Neural cell (in vitro differentiated cells): ENCODE measurements around the gene C10orf90. TPM values are rescaled to one million over a fixed set of nuclear protein-coding genes. Genes with fewer than 3 reads are reported as not detected.
"Not testable (repeated sequence)": the region's sequence is repeated elsewhere in the genome, so short reads cannot be mapped to it uniquely, and the experiment has no call there.

ENCODE experiments used
- H2AFZ ChIP-seq: fragments of 200-600, 300-800 bp; sonication (generic), shearing (Covaris generic); 2 replicates; pipeline ENCODE4 v1.6.0; 2014; ENCODE audit warnings: low read depth, mild to moderate bottlenecking, antibody characterized with exemption, low read length, moderate library complexity
- H3F3A ChIP-seq: fragments of 200-600 bp; shearing (Covaris generic); 2 replicates; pipeline ENCODE4 v1.6.1; 2016; ENCODE audit warnings: mild to moderate bottlenecking, moderate library complexity, mixed read lengths, antibody characterized with exemption, low read length; ENCODE audit not compliant: insufficient read depth, poor library complexity, severe bottlenecking
- H3K27ac ChIP-seq: fragments of 200-600, 300-800 bp; sonication (generic), shearing (Covaris generic); 2 replicates; pipeline ENCODE4 v1.5.1; 2014; ENCODE audit warnings: mild to moderate bottlenecking, low read length, moderate library complexity
- H3K27me3 ChIP-seq: fragments of 300-800, 200-600 bp; sonication (generic), shearing (Covaris generic); 2 replicates; pipeline ENCODE4 v1.6.0; 2014; ENCODE audit warnings: mild to moderate bottlenecking, low read depth, low read length, moderate library complexity; ENCODE audit not compliant: insufficient read depth
- H3K36me3 ChIP-seq: fragments of 300-800, 200-600 bp; sonication (generic), shearing (Covaris generic); 2 replicates; pipeline ENCODE4 v1.5.1; 2014; ENCODE audit warnings: mild to moderate bottlenecking, antibody characterized with exemption, low read length, moderate library complexity; ENCODE audit not compliant: insufficient read depth
- H3K4me2 ChIP-seq: fragments of 300-800, 200-600 bp; sonication (generic), shearing (Covaris generic); 2 replicates; pipeline ENCODE4 v1.6.0; 2014; ENCODE audit warnings: mild to moderate bottlenecking, low read length
- H3K4me3 ChIP-seq: fragments of 300-800, 200-600 bp; sonication (generic), shearing (Covaris generic); 2 replicates; pipeline ENCODE4 v1.5.1; 2014; ENCODE audit warnings: mild to moderate bottlenecking, low read length, moderate library complexity
- H3K79me2 ChIP-seq: fragments of 200-600 bp; shearing (Covaris generic); replicated peaks from 2 replicates; pipeline ENCODE4 v1.6.0; 2014; ENCODE audit warnings: mild to moderate bottlenecking, low read length, moderate library complexity; ENCODE audit not compliant: insufficient read depth
- H3K9ac ChIP-seq: fragments of 300-800, 200-600 bp; sonication (generic), shearing (Covaris generic); 2 replicates; pipeline ENCODE4 v1.6.1; 2016; ENCODE audit warnings: mild to moderate bottlenecking, low read length, mixed read lengths
- H3K9me2 ChIP-seq: fragments of 200-600 bp; shearing (Covaris generic); 2 replicates; pipeline ENCODE4 v1.6.1; 2016; ENCODE audit warnings: mild to moderate bottlenecking, low read length, mixed read lengths; ENCODE audit not compliant: insufficient read depth
- H3K9me3 ChIP-seq: fragments of 200-600, 300-800 bp; sonication (generic), shearing (Covaris generic); 2 replicates; pipeline ENCODE4 v1.6.1; 2016; ENCODE audit warnings: mild to moderate bottlenecking, mixed run types, low read length, moderate library complexity, mixed read lengths
- H4K20me1 ChIP-seq: fragments of 200-600 bp; shearing (Covaris generic); 2 replicates; pipeline ENCODE4 v1.6.1; 2016; ENCODE audit warnings: mild to moderate bottlenecking, mixed run types; ENCODE audit not compliant: insufficient read depth
- CTCF ChIP-seq: fragments of 450-650 bp; IDR thresholded peaks from 2 replicates; pipeline ENCODE4 v1.5.1; 2014; ENCODE audit warnings: antibody characterized with exemption, mild to moderate bottlenecking, moderate library complexity; ENCODE audit not compliant: poor library complexity, severe bottlenecking
- EP300 ChIP-seq: fragments of 450-650 bp; conservative IDR thresholded peaks from 2 replicates; pipeline ENCODE4 v1.6.1; 2014; ENCODE audit warnings: antibody characterized with exemption, mild to moderate bottlenecking, moderate library complexity; ENCODE audit not compliant: poor library complexity, severe bottlenecking
- EZH2 ChIP-seq: fragments of 200-600, 300-800 bp; shearing (Covaris generic), sonication (generic); IDR thresholded peaks from 2 replicates; pipeline ENCODE4 v1.6.1; 2014; ENCODE audit warnings: antibody characterized with exemption, low read length, borderline replicate concordance, mild to moderate bottlenecking; ENCODE audit not compliant: insufficient read depth, poor library complexity, severe bottlenecking
- MXI1 ChIP-seq: fragments of 450-650 bp; conservative IDR thresholded peaks from 2 replicates; pipeline ENCODE4 v1.6.1; 2014; ENCODE audit warnings: antibody characterized with exemption, mild to moderate bottlenecking; ENCODE audit not compliant: poor library complexity, severe bottlenecking
- POLR2AphosphoS5 ChIP-seq: IDR thresholded peaks from 2 replicates; pipeline ENCODE4 v1.6.1; 2012
- RAD21 ChIP-seq: fragments of 450-650 bp; conservative IDR thresholded peaks from 2 replicates; pipeline ENCODE4 v1.6.1; 2014; ENCODE audit warnings: antibody characterized with exemption, mild to moderate bottlenecking, moderate library complexity
- REST ChIP-seq: IDR thresholded peaks from 2 replicates; pipeline ENCODE4 v1.6.1; 2012; ENCODE audit warnings: borderline replicate concordance
- SMC3 ChIP-seq: fragments of 450-650 bp; conservative IDR thresholded peaks from 2 replicates; pipeline ENCODE4 v1.6.1; 2014; ENCODE audit warnings: antibody characterized with exemption, mild to moderate bottlenecking, moderate library complexity; ENCODE audit not compliant: poor library complexity
- TAF1 ChIP-seq: IDR thresholded peaks from 2 replicates; pipeline ENCODE4 v1.6.1; 2012; ENCODE audit warnings: low read depth
- polyA plus RNA-seq: library from polyadenylated mRNA; depleted of rRNA; stranded (reverse); fragments of >200 nt; gene quantifications from 2 replicates; pipeline ENCODE4 v1.2.3, GENCODE V29; 2014

The C10orf90 gene
- polyA plus RNA-seq, 1 donor from 2014 or later: not detected

- Histone ChIP-seq H3K9me3 (no peaks in the 10 kb centered on the region), H4K20me1 (no peaks in the 10 kb centered on the region), H3K9me2 (no peaks in the 10 kb centered on the region), H3K4me3 (no peak overlapping the region), H3K9ac (no peak overlapping the region), H3K27ac (no peak overlapping the region), H3K36me3 (no peaks in the 10 kb centered on the region), H2AFZ (no peak overlapping the region), H3K79me2 (no peaks in the 10 kb centered on the region), H3F3A (no peaks in the 10 kb centered on the region), H3K4me2 (no peak overlapping the region), H3K27me3 (no peaks in the 10 kb centered on the region)
- no peak for TF ChIP-seq POLR2AphosphoS5
- TF ChIP-seq REST: no peak
- no peak for TF ChIP-seq EZH2
- no peak for TF ChIP-seq CTCF
Measured at GRCh38 chr10:126558881-126559280, 111.6 kb downstream of the C10orf90 start.

GRCh38 chr10:126551202-126551601, 119.3 kb downstream of the C10orf90 start:
- Histone ChIP-seq H3F3A (no peaks in the 10 kb centered on the region), H3K9ac (no peak overlapping the region), H4K20me1 (no peaks in the 10 kb centered on the region), H3K36me3 (no peaks in the 10 kb centered on the region), H3K79me2 (no peaks in the 10 kb centered on the region), H3K4me3 (no peak overlapping the region), H3K9me2 (no peaks in the 10 kb centered on the region), H3K4me2 (no peak overlapping the region), H3K9me3 (no peaks in the 10 kb centered on the region), H3K27me3 (no peaks in the 10 kb centered on the region), H2AFZ (no peak overlapping the region), H3K27ac (no peak overlapping the region)
- TF ChIP-seq TAF1: no peak
- TF ChIP-seq POLR2AphosphoS5: no peak
- TF ChIP-seq RAD21: no peak
- TF ChIP-seq CTCF: no peak
- no peak for TF ChIP-seq EP300
- no peak for TF ChIP-seq MXI1
- TF ChIP-seq EZH2: no peak
- TF ChIP-seq SMC3: no peak
- TF ChIP-seq REST: no peak

- H3K27me3 ChIP-seq, H3K79me2 ChIP-seq, H3F3A ChIP-seq, H4K20me1 ChIP-seq, H3K9me2 ChIP-seq, H3K27ac ChIP-seq, H3K4me2 ChIP-seq, H3K4me3 ChIP-seq, H3K9me3 ChIP-seq, H3K9ac ChIP-seq, H2AFZ ChIP-seq, H3K36me3 ChIP-seq: not testable (repeated sequence)
Measured at GRCh38 chr10:126550586-126550985, 119.9 kb downstream of the C10orf90 start.
